ENCODE measurements around the gene CLDN11. TPM values are rescaled to one million over a fixed set of nuclear protein-coding genes. Genes with fewer than 3 reads are reported as not detected.

CLDN11 gene
- polyA plus RNA-seq, 1 of the 3 experiments (the other 2 are of a cell fraction) = 2.2 TPM

GRCh38 chr3:170458285-170458684 is 39.6 kb downstream of the CLDN11 start (continued):
- TF ChIP-seq USF1 (IDR thresholded peaks at IDR 0.05; ENCODE audit: borderline replicate concordance, low read depth) (no peak), EP300 (IDR thresholded peaks at IDR 0.05; ENCODE audit: borderline replicate concordance in 1 of 2, low read depth in 1 of 2, low read length in 1 of 2) (no peak)

- Histone ChIP-seq H3K9ac (no peak overlapping the region), H3K4me3 (ENCODE audit: low read depth in 2 of 2, low read length in 1 of 2) (no peak overlapping the region), H4K20me1 (ENCODE audit: insufficient read depth) (no peaks in the 10 kb centered on the region), H3K4me2 (no peak overlapping the region), H3K27me3 (ENCODE audit: insufficient read depth) (no peaks in the 10 kb centered on the region), H3K4me1 (ENCODE audit: control insufficient read depth in 1 of 2, insufficient read depth in 2 of 2, low read depth in 1 of 2, low read length in 1 of 2) (no peaks in the 10 kb centered on the region; a peak in 2 of 4 replicates), H3K9me3 (no peaks in the 10 kb centered on the region), H3K36me3 (replicated peaks in 1 of 2; ENCODE audit: control insufficient read depth in 1 of 2, insufficient read depth in 2 of 2, low read length in 1 of 2) (no peaks in the 10 kb centered on the region), H3F3A (replicated peaks; ENCODE audit: insufficient read depth) (no peaks in the 10 kb centered on the region), H3K27ac (ENCODE audit: low read depth in 2 of 2, low read length in 1 of 2) (no peak overlapping the region), H2AFZ (ENCODE audit: low read depth) (no peak overlapping the region), H3K9me2 (no peaks in the 10 kb centered on the region), H3K79me2 (ENCODE audit: insufficient read depth) (no peaks in the 10 kb centered on the region)
- CTCF ChIA-PET = interaction anchor here (1.0 to 1.9 kb wide), 3 partner anchors 32 to 349 kb away, joined by 3 to 6 read pairs (median 3); no protein-coding TSS in a partner anchor
- no peak for TF ChIP-seq SIN3A (IDR thresholded peaks at IDR 0.05; ENCODE audit: borderline replicate concordance, low read depth, low read length)
- no peak for TF ChIP-seq GABPA (IDR thresholded peaks at IDR 0.05; ENCODE audit: low read depth)
- TF ChIP-seq MXI1 (IDR thresholded peaks at IDR 0.05; ENCODE audit: low read depth, low read length) = no peak
- no peak for TF ChIP-seq RCOR1 (IDR thresholded peaks at IDR 0.05; ENCODE audit: low read length)
- TF ChIP-seq MAX (IDR thresholded peaks at IDR 0.05; ENCODE audit: low read depth) = no peak
- TF ChIP-seq FOXM1 (IDR thresholded peaks at IDR 0.05; ENCODE audit: low read depth) = no peak
- TF ChIP-seq CTCF (IDR thresholded peaks at IDR 0.05) = no peak
- no peak for TF ChIP-seq GATA2 (CRISPR knock-in tag; IDR thresholded peaks at IDR 0.05)
- TF ChIP-seq PBX3 (IDR thresholded peaks at IDR 0.05) = no peak
- no peak for TF ChIP-seq RXRA (IDR thresholded peaks at IDR 0.05; ENCODE audit: borderline replicate concordance, low read depth)
- TF ChIP-seq RFX5 (IDR thresholded peaks at IDR 0.05; ENCODE audit: low read length) = no peak
- no peak for TF ChIP-seq SMC3 (IDR thresholded peaks at IDR 0.05; ENCODE audit: low read depth, low read length)
- TF ChIP-seq FOSL2 (IDR thresholded peaks at IDR 0.05; ENCODE audit: borderline replicate concordance, low read depth) = no peak
- no peak for TF ChIP-seq ZBTB33 (IDR thresholded peaks at IDR 0.05; ENCODE audit: borderline replicate concordance, low read depth)
- TF ChIP-seq JUND (IDR thresholded peaks at IDR 0.05) = no peak
- TF ChIP-seq NFIC (IDR thresholded peaks at IDR 0.05; ENCODE audit: borderline replicate concordance) = no peak
- no peak for TF ChIP-seq IRF3 (IDR thresholded peaks at IDR 0.05; ENCODE audit: low read depth, low read length)
- no peak for TF ChIP-seq USF2 (IDR thresholded peaks at IDR 0.05; ENCODE audit: borderline replicate concordance, low read depth, low read length)
- TF ChIP-seq NRF1 (IDR thresholded peaks at IDR 0.05; ENCODE audit: low read depth, low read length) = no peak
- no peak for TF ChIP-seq POLR2AphosphoS5 (IDR thresholded peaks at IDR 0.05; ENCODE audit: low read depth, low read length)
- POLR2A ChIA-PET = no interaction called here
- WGBS (ENCODE audit: low lambda C conversion rate) = 84% methylated on average over 4 of the region's 4 CpGs
- no peak for DNase-seq
Measured at GRCh38 chr3:170463011-170463410, 44.3 kb downstream of the CLDN11 start.

Data from SK-N-SH (cell line).